Glutamatergic neuron (in vitro differentiated cells): ENCODE results near the gene PNKD. TPM values are rescaled to one million over a fixed set of nuclear protein-coding genes. Genes with fewer than 3 reads are reported as not detected.
A peak's percentile ranks its signal among the peaks of the same experiment; 100 is the strongest.

Experiments used
- DNase-seq: peaks from one replicate; pipeline ENCODE4 v3.0.0; 2022
- H3K27ac Mint-ChIP-seq: one replicate; pipeline ENCODE4 v1.8.0; 2020; ENCODE audit warnings: mild to moderate bottlenecking, mixed read lengths, inconsistent platforms; ENCODE audit not compliant: unreplicated experiment
- H3K27me3 Mint-ChIP-seq: one replicate; pipeline ENCODE4 v1.8.0; 2020; ENCODE audit warnings: mild to moderate bottlenecking, moderate library complexity, mixed read lengths, inconsistent platforms; ENCODE audit not compliant: unreplicated experiment
- H3K36me3 Mint-ChIP-seq: one replicate; pipeline ENCODE4 v1.8.0; 2020; ENCODE audit warnings: mild to moderate bottlenecking, mixed read lengths, inconsistent platforms; ENCODE audit not compliant: unreplicated experiment
- H3K4me1 Mint-ChIP-seq: one replicate; pipeline ENCODE4 v1.8.0; 2020; ENCODE audit warnings: mild to moderate bottlenecking, low read depth, mixed read lengths, inconsistent platforms; ENCODE audit not compliant: unreplicated experiment
- H3K4me3 Mint-ChIP-seq: one replicate; pipeline ENCODE4 v1.8.0; 2020; ENCODE audit warnings: mild to moderate bottlenecking, mixed read lengths, inconsistent platforms; ENCODE audit not compliant: unreplicated experiment
- H3K9me3 Mint-ChIP-seq: one replicate; pipeline ENCODE4 v1.8.0; 2020; ENCODE audit warnings: mild to moderate bottlenecking, moderate library complexity, mixed read lengths, inconsistent platforms; ENCODE audit not compliant: unreplicated experiment
- CTCF ChIP-seq: fragments of 200-600 bp; sonication (generic); IDR thresholded peaks from one replicate; pipeline ENCODE4 v1.5.0; 2021; ENCODE audit not compliant: partially characterized antibody, unreplicated experiment
- total RNA-seq: library from RNA; stranded (reverse); fragmentation: NEBNext Ultra II Directional; extraction: Animal tissue kit (Norgen Biotek cat#: 25700); gene quantifications from one replicate; pipeline ENCODE4 v1.2.1, GENCODE V29; 2021; ENCODE audit not compliant: unreplicated experiment

Gene PNKD
- total RNA-seq, 1 donor from 2014 or later, result 44.2 TPM

- no peak overlapping the region for H3K4me3 Mint-ChIP-seq
- H3K27me3 Mint-ChIP-seq, result peaks cover 9% of the 10 kb centered on the region
- peaks cover 17% of the 10 kb centered on the region for H3K4me1 Mint-ChIP-seq
- DNase-seq, result no peak
- H3K36me3 Mint-ChIP-seq, result no peaks in the 10 kb centered on the region
- peaks cover 1% of the 10 kb centered on the region for H3K9me3 Mint-ChIP-seq
- H3K27ac Mint-ChIP-seq, result no peak overlapping the region
- TF ChIP-seq CTCF, result no peak
Measured at GRCh38 chr2:218255446-218255845, 14.9 kb upstream of the PNKD start.

- Mint-ChIP-seq H3K27ac (no peak overlapping the region), H3K36me3 (no peaks in the 10 kb centered on the region), H3K9me3 (peaks cover 1% of the 10 kb centered on the region), H3K4me3 (no peak overlapping the region), H3K4me1 (peaks cover 28% of the 10 kb centered on the region), H3K27me3 (peaks cover 12% of the 10 kb centered on the region)
- DNase-seq, result no peak
- TF ChIP-seq CTCF, result no peak
Measured at GRCh38 chr2:218256612-218257350, 13.5 kb upstream of the PNKD start.

- peaks cover 28% of the 10 kb centered on the region for H3K4me1 Mint-ChIP-seq
- H3K36me3 Mint-ChIP-seq, result no peaks in the 10 kb centered on the region
- no peak overlapping the region for H3K27ac Mint-ChIP-seq
- H3K27me3 Mint-ChIP-seq, result peaks cover 12% of the 10 kb centered on the region
- TF ChIP-seq CTCF, result peak; percentile 66
- peak; percentile 46 for DNase-seq
- no peak overlapping the region for H3K4me3 Mint-ChIP-seq
- H3K9me3 Mint-ChIP-seq, result peaks cover 1% of the 10 kb centered on the region
Measured at GRCh38 chr2:218257390-218257981, 12.8 kb upstream of the PNKD start.

GRCh38 chr2:218259099-218259961 lies 11.0 kb upstream of the PNKD start:
- Mint-ChIP-seq H3K27me3 (peaks cover 14% of the 10 kb centered on the region), H3K4me3 (peak overlapping the region; percentile 60), H3K4me1 (peaks cover 28% of the 10 kb centered on the region), H3K9me3 (peaks cover 1% of the 10 kb centered on the region), H3K27ac (peak overlapping the region; percentile 79), H3K36me3 (peaks cover 4% of the 10 kb centered on the region)
- DNase-seq, result no peak
- TF ChIP-seq CTCF, result no peak

GRCh38 chr2:218260166-218260565 lies 10.2 kb upstream of the PNKD start:
- H3K4me3 Mint-ChIP-seq, result peak overlapping the region; percentile 42
- DNase-seq, result no peak
- H3K27me3 Mint-ChIP-seq, result peaks cover 14% of the 10 kb centered on the region
- peaks cover 4% of the 10 kb centered on the region for H3K36me3 Mint-ChIP-seq
- H3K9me3 Mint-ChIP-seq, result peaks cover 1% of the 10 kb centered on the region
- H3K4me1 Mint-ChIP-seq, result peaks cover 28% of the 10 kb centered on the region
- no peak for TF ChIP-seq CTCF
- H3K27ac Mint-ChIP-seq, result peak overlapping the region; percentile 71
